Fibroblast of villous mesenchyme (primary cell): Measurements from ENCODE around the gene DPYSL4. TPM values are rescaled to one million over a fixed set of nuclear protein-coding genes. Genes with fewer than 3 reads are reported as not detected.

Experiments used
- DNase-seq: peaks from one replicate; pipeline ENCODE4 v3.0.0-alpha.2; 2010; ENCODE audit warnings: low read depth
- H3K4me3 ChIP-seq: 2 replicates; pipeline ENCODE4 v1.5.1; 2011; ENCODE audit warnings: low read depth, mild to moderate bottlenecking, low read length
- total RNA-seq: library from RNA; depleted of rRNA; stranded (reverse); fragments of >200 nt; gene quantifications from 2 replicates; pipeline ENCODE4 v1.2.3, GENCODE V29; 2012
- TF ChIP-seq, protein P1 (sequence below): IDR thresholded peaks from 2 replicates; pipeline ENCODE4 v1.5.1; 2012; ENCODE audit warnings: low read depth, mild to moderate bottlenecking, low read length; ENCODE audit not compliant: insufficient read depth

The DPYSL4 gene
- total RNA-seq, 1 donor = 0.86 TPM

DNA sequence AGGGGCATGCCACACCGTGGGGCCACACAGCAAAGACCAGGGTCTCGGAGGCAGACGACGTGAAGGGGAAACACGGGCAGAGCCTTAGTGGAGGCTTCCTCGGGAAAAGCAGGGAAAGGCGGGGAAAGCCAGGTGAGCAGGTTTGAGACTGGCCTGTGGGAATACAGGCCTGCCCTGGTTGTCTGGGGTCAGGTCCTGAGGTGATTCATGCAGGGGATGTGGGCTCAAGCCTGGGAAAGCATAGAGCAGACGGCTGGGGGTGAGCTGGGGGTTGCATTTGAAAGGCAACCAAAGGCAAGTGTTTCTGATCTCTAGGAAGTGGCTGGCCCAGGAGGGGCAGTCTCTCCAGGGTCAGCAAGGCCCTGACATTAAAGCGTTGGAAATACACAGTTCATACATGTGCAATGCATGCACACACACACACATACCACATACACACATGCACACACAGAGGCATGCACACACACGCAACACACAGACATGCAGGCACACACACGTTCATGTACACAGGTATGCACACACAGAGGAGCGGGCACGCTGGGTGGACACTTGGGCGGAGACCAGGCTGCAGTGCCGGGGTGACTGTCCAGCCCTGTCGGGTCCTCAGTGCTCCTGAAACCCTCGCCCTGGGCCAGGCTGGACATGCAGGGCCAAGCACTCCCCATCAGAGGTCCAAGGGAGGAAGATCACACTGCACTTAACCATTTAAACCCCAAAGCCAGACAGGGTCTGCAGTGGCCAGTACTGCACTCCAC lies 51.8 kb downstream of the DPYSL4 start:
- TF ChIP-seq, protein P1, sequence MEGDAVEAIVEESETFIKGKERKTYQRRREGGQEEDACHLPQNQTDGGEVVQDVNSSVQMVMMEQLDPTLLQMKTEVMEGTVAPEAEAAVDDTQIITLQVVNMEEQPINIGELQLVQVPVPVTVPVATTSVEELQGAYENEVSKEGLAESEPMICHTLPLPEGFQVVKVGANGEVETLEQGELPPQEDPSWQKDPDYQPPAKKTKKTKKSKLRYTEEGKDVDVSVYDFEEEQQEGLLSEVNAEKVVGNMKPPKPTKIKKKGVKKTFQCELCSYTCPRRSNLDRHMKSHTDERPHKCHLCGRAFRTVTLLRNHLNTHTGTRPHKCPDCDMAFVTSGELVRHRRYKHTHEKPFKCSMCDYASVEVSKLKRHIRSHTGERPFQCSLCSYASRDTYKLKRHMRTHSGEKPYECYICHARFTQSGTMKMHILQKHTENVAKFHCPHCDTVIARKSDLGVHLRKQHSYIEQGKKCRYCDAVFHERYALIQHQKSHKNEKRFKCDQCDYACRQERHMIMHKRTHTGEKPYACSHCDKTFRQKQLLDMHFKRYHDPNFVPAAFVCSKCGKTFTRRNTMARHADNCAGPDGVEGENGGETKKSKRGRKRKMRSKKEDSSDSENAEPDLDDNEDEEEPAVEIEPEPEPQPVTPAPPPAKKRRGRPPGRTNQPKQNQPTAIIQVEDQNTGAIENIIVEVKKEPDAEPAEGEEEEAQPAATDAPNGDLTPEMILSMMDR = no peak
- H3K4me3 ChIP-seq = no peak overlapping the region
- no peak for DNase-seq

DNA sequence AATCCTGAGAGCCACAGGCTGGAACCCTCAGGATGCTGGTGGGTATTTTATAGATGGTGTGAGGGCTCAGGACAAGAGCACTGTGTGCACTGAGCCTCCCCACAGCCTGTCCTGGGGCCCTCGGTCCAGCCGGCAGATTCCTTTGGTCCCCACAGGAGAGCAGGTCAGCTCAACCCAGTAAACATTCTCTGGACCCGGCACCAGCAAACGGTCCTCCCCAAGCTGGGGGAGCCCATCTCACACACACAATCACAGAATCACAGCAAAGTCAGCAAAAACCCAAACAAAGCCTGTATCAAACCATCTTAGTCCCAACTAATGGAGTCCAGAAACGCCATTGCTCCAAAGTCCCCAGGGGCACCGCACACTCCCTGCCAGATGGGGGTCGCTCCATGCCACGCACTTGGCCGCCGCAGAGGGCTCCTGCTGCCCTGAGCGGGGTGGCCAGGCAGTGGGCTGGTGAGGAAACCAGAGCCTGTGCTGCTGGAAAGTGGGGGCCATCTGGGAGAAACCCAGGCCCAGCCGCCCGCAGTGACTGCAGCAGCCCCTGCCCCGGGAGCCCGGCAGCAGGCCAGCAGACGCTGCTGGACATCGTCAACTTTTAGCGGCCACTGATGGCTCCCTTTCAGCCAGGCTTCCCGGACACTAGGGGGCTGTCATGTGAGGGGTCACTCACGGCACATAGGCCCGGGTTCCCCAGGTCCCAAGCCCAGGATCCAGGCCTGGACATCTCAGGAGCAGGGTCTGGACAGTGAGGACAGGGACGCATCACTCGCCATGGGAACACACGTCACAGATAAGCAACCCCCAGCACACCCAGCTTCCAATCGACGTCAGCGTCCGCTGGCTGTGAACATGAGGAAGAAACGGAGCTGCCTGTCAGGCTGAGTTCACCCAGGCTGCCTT lies 52.6 kb downstream of the DPYSL4 start:
- no peak overlapping the region for H3K4me3 ChIP-seq
- TF ChIP-seq, protein P1 = peak; percentile 11
- DNase-seq = peak; percentile 63

- TF ChIP-seq, protein P1 = no peak
- DNase-seq = no peak
- no peak overlapping the region for H3K4me3 ChIP-seq
These were observed 53.4 kb downstream of the DPYSL4 start for GRCh38 chr10:132240156-132240555.

DNA sequence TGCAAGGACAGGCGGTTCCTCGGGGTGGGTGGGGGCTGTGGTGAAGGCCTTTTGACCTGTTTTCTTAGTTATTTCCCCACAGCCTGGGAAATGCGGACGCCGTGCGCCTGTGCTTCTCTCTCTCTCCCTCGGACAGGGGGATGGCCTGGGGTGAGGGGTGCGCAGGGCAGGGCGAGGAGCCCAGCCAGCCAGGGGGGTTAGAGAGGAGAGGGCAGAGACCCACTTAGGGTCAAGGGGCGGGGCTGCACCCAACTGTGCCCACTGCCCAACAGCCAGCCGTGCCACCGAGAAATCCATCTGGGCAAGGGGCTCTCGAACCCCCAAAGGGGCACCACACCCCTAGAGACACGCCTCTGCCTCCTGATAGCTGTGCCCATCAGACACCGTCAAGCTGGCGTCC lies 53.8 kb downstream of the DPYSL4 start:
- no peak overlapping the region for H3K4me3 ChIP-seq
- no peak for DNase-seq
- TF ChIP-seq, protein P1 = no peak

- no peak overlapping the region for H3K4me3 ChIP-seq
- no peak for DNase-seq
- TF ChIP-seq, protein P1 = no peak
These were observed 54.3 kb downstream of the DPYSL4 start for GRCh38 chr10:132241086-132241485.

GRCh38 chr10:132241496-132241895 lies 54.7 kb downstream of the DPYSL4 start:
- DNase-seq = no peak
- TF ChIP-seq, protein P1 = no peak
- no peak overlapping the region for H3K4me3 ChIP-seq
